Upper lobe of right lung (tissue), 1 donor: ENCODE data around the gene PTPRN2. TPM values are rescaled to one million over a fixed set of nuclear protein-coding genes. Genes with fewer than 3 reads are reported as not detected.

ENCODE experiments used
- ATAC-seq: fragments of 200-7000 bp; cut with Tn5 transposase; one replicate; pipeline ENCODE4 v1.9.1; 2020; ENCODE audit warnings: mild to moderate bottlenecking, moderate library complexity
- DNase-seq: peaks from one replicate; pipeline ENCODE4 v3.0.0-alpha.2; 2020
- H3K27ac ChIP-seq: fragments of 200-600 bp; one replicate; pipeline ENCODE4 v1.8.0; 2022
- H3K27me3 ChIP-seq: fragments of 200-600 bp; one replicate; pipeline ENCODE4 v1.8.0; 2022; ENCODE audit warnings: mild to moderate bottlenecking
- H3K36me3 ChIP-seq: fragments of 200-600 bp; one replicate; pipeline ENCODE4 v1.8.0; 2022
- H3K4me1 ChIP-seq: fragments of 200-600 bp; one replicate; pipeline ENCODE4 v1.8.0; 2022
- H3K4me3 ChIP-seq: fragments of 200-600 bp; one replicate; pipeline ENCODE4 v1.8.0; 2022; ENCODE audit warnings: mild to moderate bottlenecking
- H3K9me3 ChIP-seq: fragments of 200-600 bp; one replicate; pipeline ENCODE4 v1.8.0; 2022
- intact Hi-C: fragments of 100-400 bp; cut with DNase I; formaldehyde crosslinking; loops from one replicate; pipeline ENCODE4 v1.11.0; 2022
- total RNA-seq: library from RNA; stranded (reverse); fragmentation: NEBNext Ultra II Directional; extraction: Animal tissue kit (Norgen Biotek cat#: 25700); gene quantifications from one replicate; pipeline ENCODE4 v1.2.1, GENCODE V29; 2021
- TF ChIP-seq, protein P1 (sequence below): fragments of 200-600 bp; IDR thresholded peaks from one replicate; pipeline ENCODE4 v1.8.0; 2022; ENCODE audit warnings: antibody characterized with exemption
- donor health status: DM: no; HTN: yes; CAD: no; lungs with severe emphysema.

PTPRN2 gene
- total RNA-seq, 1 donor from 2014 or later, result 4.9 TPM

DNA sequence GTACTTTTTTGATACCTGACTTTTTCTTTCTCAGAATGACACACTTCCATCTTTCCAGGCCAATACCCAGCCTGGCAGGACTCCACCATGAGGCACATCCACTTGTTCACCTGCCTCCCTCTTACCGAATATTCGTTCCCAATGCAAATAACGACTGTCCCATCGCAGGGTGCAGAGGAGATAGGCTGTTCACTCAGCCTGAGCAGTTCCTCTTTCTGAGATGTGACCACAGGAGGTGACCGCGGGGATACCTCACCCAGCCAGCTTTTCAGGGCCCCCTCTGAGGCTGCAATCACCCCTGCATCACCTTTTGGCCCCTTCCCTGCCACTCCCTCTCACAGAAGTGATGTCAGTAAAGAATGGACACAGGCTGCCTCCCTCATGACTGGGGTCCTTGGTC is 28.3 kb downstream of the PTPRN2 start:
- DNase-seq (no peak), ATAC-seq (no peak)
- TF ChIP-seq, protein P1, sequence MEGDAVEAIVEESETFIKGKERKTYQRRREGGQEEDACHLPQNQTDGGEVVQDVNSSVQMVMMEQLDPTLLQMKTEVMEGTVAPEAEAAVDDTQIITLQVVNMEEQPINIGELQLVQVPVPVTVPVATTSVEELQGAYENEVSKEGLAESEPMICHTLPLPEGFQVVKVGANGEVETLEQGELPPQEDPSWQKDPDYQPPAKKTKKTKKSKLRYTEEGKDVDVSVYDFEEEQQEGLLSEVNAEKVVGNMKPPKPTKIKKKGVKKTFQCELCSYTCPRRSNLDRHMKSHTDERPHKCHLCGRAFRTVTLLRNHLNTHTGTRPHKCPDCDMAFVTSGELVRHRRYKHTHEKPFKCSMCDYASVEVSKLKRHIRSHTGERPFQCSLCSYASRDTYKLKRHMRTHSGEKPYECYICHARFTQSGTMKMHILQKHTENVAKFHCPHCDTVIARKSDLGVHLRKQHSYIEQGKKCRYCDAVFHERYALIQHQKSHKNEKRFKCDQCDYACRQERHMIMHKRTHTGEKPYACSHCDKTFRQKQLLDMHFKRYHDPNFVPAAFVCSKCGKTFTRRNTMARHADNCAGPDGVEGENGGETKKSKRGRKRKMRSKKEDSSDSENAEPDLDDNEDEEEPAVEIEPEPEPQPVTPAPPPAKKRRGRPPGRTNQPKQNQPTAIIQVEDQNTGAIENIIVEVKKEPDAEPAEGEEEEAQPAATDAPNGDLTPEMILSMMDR, result no peak
- Histone ChIP-seq H3K4me3 (no peak overlapping the region), H3K9me3 (no peaks in the 10 kb centered on the region), H3K4me1 (no peaks in the 10 kb centered on the region), H3K27ac (no peak overlapping the region), H3K36me3 (no peaks in the 10 kb centered on the region), H3K27me3 (no peaks in the 10 kb centered on the region)
- intact Hi-C loops, result no loop called here

DNA sequence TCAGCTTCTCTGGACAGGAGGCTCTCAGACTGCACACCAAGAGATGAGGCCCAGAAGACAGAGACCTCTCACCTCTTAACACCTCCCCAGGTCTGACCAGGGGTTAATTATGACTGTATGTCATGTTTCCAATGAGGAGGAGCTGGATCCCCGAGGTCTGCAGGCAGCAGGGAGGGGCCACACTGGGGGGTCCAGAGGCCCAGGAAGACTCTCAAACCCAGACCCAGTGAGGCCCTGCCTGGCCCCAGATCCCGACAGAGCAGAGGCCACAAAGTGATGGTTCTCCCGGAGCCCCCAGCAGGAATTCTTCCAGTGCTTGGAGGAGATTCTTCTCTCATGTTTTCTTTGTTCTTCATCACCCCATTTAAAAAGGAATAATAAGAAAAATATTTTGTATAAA is 28.8 kb downstream of the PTPRN2 start:
- Histone ChIP-seq H3K4me1 (no peaks in the 10 kb centered on the region), H3K36me3 (no peaks in the 10 kb centered on the region), H3K27me3 (no peaks in the 10 kb centered on the region), H3K9me3 (no peaks in the 10 kb centered on the region), H3K4me3 (no peak overlapping the region), H3K27ac (no peak overlapping the region)
- no peak for DNase-seq
- TF ChIP-seq, protein P1, result no peak
- intact Hi-C loops, result no loop called here
- ATAC-seq, result no peak

DNA sequence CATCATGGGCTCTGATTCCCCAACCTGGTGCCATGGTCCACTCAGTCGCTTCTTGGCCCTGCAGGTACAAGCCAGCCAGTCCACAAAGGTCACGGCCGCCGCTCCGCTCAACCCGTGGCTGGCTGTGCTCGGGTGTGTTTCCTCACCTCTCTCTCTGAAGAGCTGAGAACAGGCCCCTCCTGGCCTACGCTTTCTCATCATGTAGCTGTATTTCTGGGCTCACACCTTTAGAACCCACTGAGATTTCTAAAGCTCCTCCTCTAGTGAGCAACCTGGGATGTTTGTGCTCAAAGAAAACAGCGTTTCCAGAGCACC is 30.2 kb downstream of the PTPRN2 start:
- DNase-seq (peak; percentile 46), ATAC-seq (no peak)
- H3K27ac ChIP-seq, result no peak overlapping the region
- no peaks in the 10 kb centered on the region for H3K27me3 ChIP-seq
- TF ChIP-seq, protein P1, result no peak
- H3K9me3 ChIP-seq, result no peaks in the 10 kb centered on the region
- intact Hi-C loops, result no loop called here
- no peaks in the 10 kb centered on the region for H3K36me3 ChIP-seq
- H3K4me3 ChIP-seq, result no peak overlapping the region
- H3K4me1 ChIP-seq, result no peaks in the 10 kb centered on the region

DNA sequence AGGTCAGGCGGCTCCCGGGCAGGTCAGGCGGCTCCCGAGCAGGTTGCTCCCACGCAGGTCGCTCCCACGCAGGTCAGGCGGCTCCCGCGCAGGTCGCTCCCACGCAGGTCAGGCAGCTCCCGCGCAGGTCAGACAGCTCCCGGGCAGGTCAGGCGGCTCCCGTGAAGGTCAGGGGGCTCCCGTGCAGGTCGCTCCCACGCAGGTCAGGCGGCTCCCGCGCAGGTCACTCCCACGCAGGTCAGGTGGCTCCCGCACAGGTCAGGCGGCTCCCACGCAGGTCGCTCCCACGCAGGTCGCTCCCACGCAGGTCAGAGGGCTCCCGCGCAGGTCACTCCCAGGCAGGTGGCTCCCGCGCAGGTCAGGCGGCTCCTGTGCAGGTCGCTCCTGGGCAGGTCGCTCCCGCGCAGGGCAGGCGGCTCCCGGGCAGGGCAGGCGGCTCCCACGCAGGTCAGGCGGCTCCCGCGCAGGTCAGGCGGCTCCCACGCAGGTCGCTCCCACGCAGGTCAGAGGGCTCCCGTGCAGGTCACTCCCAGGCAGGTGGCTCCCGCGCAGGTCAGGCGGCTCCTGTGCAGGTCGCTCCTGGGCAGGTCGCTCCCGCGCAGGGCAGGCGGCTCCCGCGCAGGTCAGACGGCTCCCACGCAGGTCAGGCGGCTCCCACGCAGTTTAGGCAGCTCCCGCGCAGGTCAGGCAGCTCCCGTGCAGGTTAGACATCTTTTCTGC is 30.7 kb downstream of the PTPRN2 start:
- DNase-seq (peak; percentile 43), ATAC-seq (no peak)
- Histone ChIP-seq H3K36me3 (no peaks in the 10 kb centered on the region), H3K27me3 (no peaks in the 10 kb centered on the region), H3K27ac (no peak overlapping the region), H3K4me3 (no peak overlapping the region), H3K9me3 (no peaks in the 10 kb centered on the region), H3K4me1 (no peaks in the 10 kb centered on the region)
- TF ChIP-seq, protein P1, result no peak
- intact Hi-C loops, result no loop called here

DNA sequence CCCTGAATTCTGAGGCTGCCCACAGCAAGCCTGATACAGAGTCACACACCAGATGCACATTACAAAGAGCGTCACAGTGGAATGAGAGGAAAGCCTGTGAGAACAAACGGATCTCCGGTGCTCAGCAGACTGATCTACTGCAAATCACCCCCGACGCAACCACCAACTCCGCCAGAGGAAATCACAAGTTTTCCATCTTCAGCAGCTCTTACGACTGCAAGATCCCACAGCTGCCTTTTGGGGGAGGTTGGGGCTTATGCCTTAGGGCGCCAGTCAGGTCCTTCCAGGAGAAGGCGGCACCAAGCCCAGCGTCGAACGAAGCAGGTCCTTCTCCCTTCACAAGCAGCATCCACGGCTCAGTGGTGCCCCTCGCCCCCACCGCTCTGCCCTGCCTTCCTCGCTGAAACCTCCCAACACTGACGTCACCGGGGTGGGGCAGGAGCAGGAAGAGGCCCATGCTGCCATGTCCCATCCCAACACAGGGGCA is 32.5 kb downstream of the PTPRN2 start:
- H3K36me3 ChIP-seq, result no peaks in the 10 kb centered on the region
- no peak overlapping the region for H3K27ac ChIP-seq
- peak; percentile 46 for DNase-seq
- intact Hi-C loops, result no loop called here
- H3K27me3 ChIP-seq, result no peaks in the 10 kb centered on the region
- ATAC-seq, result no peak
- H3K4me1 ChIP-seq, result no peaks in the 10 kb centered on the region
- no peak overlapping the region for H3K4me3 ChIP-seq
- TF ChIP-seq, protein P1, result no peak
- no peaks in the 10 kb centered on the region for H3K9me3 ChIP-seq
